Astrocyte (in vitro differentiated cells and primary cell): Measurements from ENCODE around the gene ETFA.

Experiments
- CTCF ChIP-seq: IDR thresholded peaks from 2 replicates; pipeline ENCODE4 v1.5.1; 2011; ENCODE audit warnings: low read depth, mild to moderate bottlenecking, inconsistent platforms, low read length, moderate library complexity; ENCODE audit not compliant: insufficient read depth
- EZH2 ChIP-seq: IDR thresholded peaks from 2 replicates; pipeline ENCODE4 v1.6.1; 2012; ENCODE audit warnings: mild to moderate bottlenecking, low read length, inconsistent platforms; ENCODE audit not compliant: insufficient read depth

GRCh38 chr15:76343313-76343996, 32.2 kb upstream of the ETFA start:
- no peak for TF ChIP-seq CTCF
- no peak for TF ChIP-seq EZH2
